Kasumi-1 (cell line): ENCODE results near the gene SLC25A52.
A peak's percentile ranks its signal among the peaks of the same experiment; 100 is the strongest.
"Not testable (repeated sequence)": the region's sequence is repeated elsewhere in the genome, so short reads cannot be mapped to it uniquely, and the experiment has no call there.

Source experiments
- DNase-seq, 2 experiments: peaks; one replicate each; lab custom pipeline; 2025; lab: John Stamatoyannopoulos, UW

SLC25A52 gene

GRCh38 chr18:31740180-31740579 lies 20.5 kb downstream of the SLC25A52 start:
- DNase-seq = no peak

- no peak for DNase-seq
Measured at GRCh38 chr18:31739651-31740050, 21.0 kb downstream of the SLC25A52 start.

GRCh38 chr18:31738460-31739407 lies 21.9 kb downstream of the SLC25A52 start:
- DNase-seq = no peak

GRCh38 chr18:31736630-31737029 lies 24.1 kb downstream of the SLC25A52 start:
- no peak for DNase-seq

- DNase-seq = no peak
Measured at GRCh38 chr18:31731628-31732027, 29.1 kb downstream of the SLC25A52 start.

GRCh38 chr18:31729196-31729595 lies 31.5 kb downstream of the SLC25A52 start:
- DNase-seq = not testable (repeated sequence)

- DNase-seq = peak in 1 of 2 experiments; percentile 19
Measured at GRCh38 chr18:31723990-31724711, 36.5 kb downstream of the SLC25A52 start.

GRCh38 chr18:31723639-31723989 lies 37.1 kb downstream of the SLC25A52 start:
- no peak for DNase-seq

- DNase-seq = peak; percentile 84 to 85
Measured at GRCh38 chr18:31722369-31722957, 38.2 kb downstream of the SLC25A52 start.

GRCh38 chr18:31721601-31722000 lies 39.1 kb downstream of the SLC25A52 start:
- no peak for DNase-seq

- no peak for DNase-seq
Measured at GRCh38 chr18:31720867-31721266, 39.8 kb downstream of the SLC25A52 start.

- no peak for DNase-seq
Measured at GRCh38 chr18:31719363-31720006, 41.2 kb downstream of the SLC25A52 start.

GRCh38 chr18:31718386-31718785 lies 42.3 kb downstream of the SLC25A52 start:
- no peak for DNase-seq

- DNase-seq = no peak
Measured at GRCh38 chr18:31716362-31716761, 44.3 kb downstream of the SLC25A52 start.

- DNase-seq = no peak
Measured at GRCh38 chr18:31711365-31712172, 49.1 kb downstream of the SLC25A52 start.

- peak; percentile 26 to 40 for DNase-seq
Measured at GRCh38 chr18:31710826-31711225, 49.9 kb downstream of the SLC25A52 start.
